Esophagus squamous epithelium (tissue), 5 donors: ENCODE results near the gene IDE. TPM values are rescaled to one million over a fixed set of nuclear protein-coding genes. Genes with fewer than 3 reads are reported as not detected.

Source experiments
- DNase-seq: peaks from one replicate; lab custom pipeline; 2025; lab: John Stamatoyannopoulos, UW
- H3K27ac ChIP-seq, 4 donors: fragments of 200-600 bp; sonication (generic); one replicate each; pipeline ENCODE4 v1.5.1; 2016 to 2019; ENCODE audit warnings: mild to moderate bottlenecking in 1 of 4
- H3K27me3 ChIP-seq, 4 donors: fragments of 200-600 bp; sonication (generic); 1 replicate in 3 of 4; 2 replicates in 1 of 4; pipeline versions ENCODE4 v1.5.1 to v1.6.0; 2017 to 2021; ENCODE audit warnings: antibody characterized with exemption in 1 of 4
- H3K36me3 ChIP-seq, 3 donors: fragments of 200-600 bp; sonication (generic); one replicate each; pipeline ENCODE4 v1.5.1; 2016 to 2019
- H3K4me1 ChIP-seq, 3 donors: fragments of 200-600 bp; sonication (generic); one replicate each; pipeline ENCODE4 v1.5.1; 2017 to 2019
- H3K4me3 ChIP-seq, 4 donors: fragments of 200-600 bp; sonication (generic); 1 replicate in 3 of 4; 2 replicates in 1 of 4; pipeline ENCODE4 v1.5.1; 2016 to 2019; ENCODE audit warnings: mild to moderate bottlenecking in 2 of 4, moderate library complexity in 1 of 4
- H3K9me3 ChIP-seq, 3 donors: fragments of 200-600 bp; sonication (generic); one replicate each; pipeline ENCODE4 v1.5.1; 2016 to 2019
- CTCF ChIP-seq, 6 experiments: fragments of 450-650 bp in 4 of 6; fragments of 200-600 bp in 2 of 6; sonication (generic) in 2 of 6; IDR thresholded peaks; one replicate each; pipeline ENCODE4 v1.5.1; 2016 to 2019; ENCODE audit warnings: antibody characterized with exemption in 6 of 6, mild to moderate bottlenecking in 4 of 6, moderate library complexity in 4 of 6
- POLR2A ChIP-seq, 4 donors: fragments of 450-650 bp; IDR thresholded peaks; one replicate each; pipeline ENCODE4 v1.6.1; 2017; ENCODE audit warnings: antibody characterized with exemption in 4 of 4, mild to moderate bottlenecking in 4 of 4, moderate library complexity in 3 of 4
- WGBS, 2 donors: methylation state at CpG; one replicate each; pipeline ENCODE4 v1.1.5; 2018; 5-methylcytosine and 5-hydroxymethylcytosine counted together
- intact Hi-C: fragments of 100-400 bp; cut with DNase I; formaldehyde crosslinking; loops from one replicate; pipeline ENCODE4 v1.15.0; 2022
- total RNA-seq, 4 donors: library from RNA; depleted of rRNA; stranded (reverse); fragments of >200 nt; gene quantifications; one replicate each; pipeline ENCODE4 v1.1.0, GENCODE V29; 2016
- donor health status: DM: yes; HTN: yes; CAD: no.

The IDE gene
- total RNA-seq, 4 donors from 2014 or later = 26.7 to 36.8 (median 29.5) TPM

- Histone ChIP-seq H3K4me3 (no peak overlapping the region), H3K27me3 (no peaks in the 10 kb centered on the region), H3K9me3 (no peaks in the 10 kb centered on the region), H3K4me1 (peaks cover 3 to 17% (median 5%) of the 10 kb centered on the region in 3 donors), H3K27ac (no peak overlapping the region), H3K36me3 (peaks cover 0 to 39% (median 0%) of the 10 kb centered on the region in 3 donors)
- TF ChIP-seq POLR2A (IDR thresholded peaks at IDR 0.05) = no peak
- TF ChIP-seq CTCF (IDR thresholded peaks at IDR 0.05) = no peak
- intact Hi-C loops = no loop called here
- 85 to 95% methylated on average over 4 of the region's 4 CpGs for WGBS, 2 donors
- DNase-seq = no peak
Observed at GRCh38 chr10:92547676-92548075, 26.2 kb downstream of the IDE start.

DNA sequence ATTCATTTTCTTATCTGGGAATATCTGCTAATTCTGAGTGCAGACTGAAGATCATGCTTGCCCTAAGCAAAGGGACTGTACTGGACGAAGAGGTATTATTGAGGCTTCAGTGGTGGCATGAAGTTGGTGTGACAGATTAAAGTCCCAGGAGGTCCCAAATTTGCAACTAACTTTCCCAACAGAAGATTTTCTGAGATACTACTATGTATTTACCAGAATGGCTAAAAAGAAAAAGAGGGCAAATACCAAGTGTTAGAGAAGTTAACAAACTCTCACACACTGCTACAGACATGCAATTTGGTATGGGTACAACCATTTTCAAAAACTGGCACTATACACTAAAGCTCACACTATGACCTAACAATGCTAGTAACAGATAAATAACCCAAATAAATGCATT is 28.3 kb downstream of the IDE start:
- Histone ChIP-seq H3K27me3 (no peaks in the 10 kb centered on the region), H3K4me1 (peaks cover 3 to 17% (median 5%) of the 10 kb centered on the region in 3 donors), H3K4me3 (no peak overlapping the region), H3K36me3 (peaks cover 0 to 26% (median 0%) of the 10 kb centered on the region in 3 donors), H3K27ac (no peak overlapping the region), H3K9me3 (no peaks in the 10 kb centered on the region)
- TF ChIP-seq CTCF (IDR thresholded peaks at IDR 0.05) = no peak
- no peak for TF ChIP-seq POLR2A (IDR thresholded peaks at IDR 0.05)
- intact Hi-C loops = no loop called here
- 84 to 90% methylated on average over 1 of the region's 1 CpG for WGBS, 2 donors
- DNase-seq = no peak

GRCh38 chr10:92544296-92544695 is 29.6 kb downstream of the IDE start:
- TF ChIP-seq CTCF (IDR thresholded peaks at IDR 0.05) = no peak
- TF ChIP-seq POLR2A (IDR thresholded peaks at IDR 0.05) = no peak
- Histone ChIP-seq H3K27me3 (no peaks in the 10 kb centered on the region), H3K4me1 (peaks cover 3 to 17% (median 5%) of the 10 kb centered on the region in 3 donors), H3K27ac (peak overlapping the region in 1 of 4 donors; percentile 16), H3K36me3 (peaks cover 0 to 15% (median 0%) of the 10 kb centered on the region in 3 donors), H3K4me3 (no peak overlapping the region), H3K9me3 (no peaks in the 10 kb centered on the region)
- no peak for DNase-seq
- 11 to 53% methylated on average over 3 of the region's 3 CpGs for WGBS, 2 donors
- intact Hi-C loops = no loop called here

DNA sequence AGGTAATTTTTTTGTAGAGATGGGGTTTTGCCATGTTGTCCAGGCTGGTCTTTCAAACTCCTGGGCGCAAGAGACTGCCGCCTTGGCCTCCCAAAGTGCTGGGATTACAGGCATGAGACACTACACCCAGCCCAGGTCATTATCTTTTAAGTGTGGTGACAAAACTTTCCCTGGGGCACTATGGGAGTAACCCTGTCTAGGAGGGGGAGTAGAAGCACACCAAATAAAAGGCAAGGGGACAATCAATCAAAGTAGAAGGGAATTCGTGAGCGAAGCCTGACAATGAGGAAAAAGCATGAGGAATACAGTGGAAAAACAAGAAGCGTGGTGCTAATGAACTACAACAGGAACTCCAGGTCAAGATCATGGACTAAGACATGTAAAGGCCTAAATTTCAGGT is 31.4 kb downstream of the IDE start:
- peaks cover 3 to 22% (median 5%) of the 10 kb centered on the region in 3 donors for H3K4me1 ChIP-seq
- no peaks in the 10 kb centered on the region for H3K9me3 ChIP-seq
- no peak for TF ChIP-seq POLR2A (IDR thresholded peaks at IDR 0.05)
- TF ChIP-seq CTCF (IDR thresholded peaks at IDR 0.05) = no peak
- no peak for DNase-seq
- no peak overlapping the region for H3K4me3 ChIP-seq
- intact Hi-C loops = no loop called here
- WGBS, 2 donors = 84 to 94% methylated on average over 3 of the region's 5 CpGs
- H3K27me3 ChIP-seq = no peaks in the 10 kb centered on the region
- H3K36me3 ChIP-seq = peaks cover 0 to 2% (median 0%) of the 10 kb centered on the region in 3 donors
- H3K27ac ChIP-seq = no peak overlapping the region

- H3K4me1 ChIP-seq = peaks cover 3 to 22% (median 5%) of the 10 kb centered on the region in 3 donors
- H3K27me3 ChIP-seq = no peaks in the 10 kb centered on the region
- DNase-seq = no peak
- intact Hi-C loops = no loop called here
- H3K27ac ChIP-seq = no peak overlapping the region
- H3K9me3 ChIP-seq = no peaks in the 10 kb centered on the region
- TF ChIP-seq POLR2A (IDR thresholded peaks at IDR 0.05) (no peak), CTCF (IDR thresholded peaks at IDR 0.05) (no peak)
- no peak overlapping the region for H3K4me3 ChIP-seq
- H3K36me3 ChIP-seq = peaks cover 0 to 10% (median 0%) of the 10 kb centered on the region in 3 donors
Observed at GRCh38 chr10:92541583-92541982, 32.3 kb downstream of the IDE start.
